ENCODE measurements around the gene SH3RF3.

SH3RF3 gene

DNA sequence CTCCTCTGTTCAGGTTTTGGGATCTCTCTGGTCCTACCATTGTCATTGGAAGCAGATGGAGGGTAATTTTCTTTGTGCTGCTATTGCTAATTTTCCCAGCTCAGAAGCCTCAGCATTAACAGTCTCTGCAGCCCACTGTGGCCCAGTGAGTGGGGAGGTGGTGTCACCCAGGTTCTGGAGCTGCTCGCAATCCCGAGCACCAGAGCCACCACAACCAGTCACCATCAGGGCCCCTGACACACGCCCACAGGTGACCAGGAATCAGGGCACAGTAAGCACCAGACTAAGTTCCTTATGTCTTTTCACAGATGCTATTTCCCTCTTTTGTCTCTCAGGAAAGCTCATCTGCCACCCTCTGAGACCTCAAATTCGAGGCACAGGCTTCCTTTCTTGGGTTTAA, 396.8 kb downstream of the SH3RF3 start:
- TF ChIP-seq, protein P1, sequence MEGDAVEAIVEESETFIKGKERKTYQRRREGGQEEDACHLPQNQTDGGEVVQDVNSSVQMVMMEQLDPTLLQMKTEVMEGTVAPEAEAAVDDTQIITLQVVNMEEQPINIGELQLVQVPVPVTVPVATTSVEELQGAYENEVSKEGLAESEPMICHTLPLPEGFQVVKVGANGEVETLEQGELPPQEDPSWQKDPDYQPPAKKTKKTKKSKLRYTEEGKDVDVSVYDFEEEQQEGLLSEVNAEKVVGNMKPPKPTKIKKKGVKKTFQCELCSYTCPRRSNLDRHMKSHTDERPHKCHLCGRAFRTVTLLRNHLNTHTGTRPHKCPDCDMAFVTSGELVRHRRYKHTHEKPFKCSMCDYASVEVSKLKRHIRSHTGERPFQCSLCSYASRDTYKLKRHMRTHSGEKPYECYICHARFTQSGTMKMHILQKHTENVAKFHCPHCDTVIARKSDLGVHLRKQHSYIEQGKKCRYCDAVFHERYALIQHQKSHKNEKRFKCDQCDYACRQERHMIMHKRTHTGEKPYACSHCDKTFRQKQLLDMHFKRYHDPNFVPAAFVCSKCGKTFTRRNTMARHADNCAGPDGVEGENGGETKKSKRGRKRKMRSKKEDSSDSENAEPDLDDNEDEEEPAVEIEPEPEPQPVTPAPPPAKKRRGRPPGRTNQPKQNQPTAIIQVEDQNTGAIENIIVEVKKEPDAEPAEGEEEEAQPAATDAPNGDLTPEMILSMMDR (IDR thresholded peaks at IDR 0.05; ENCODE audit: insufficient read depth, low read length, poor library complexity, severe bottlenecking), result no peak
- H3K36me3 ChIP-seq (ENCODE audit: control insufficient read depth, insufficient read depth, low read length), result no peaks in the 10 kb centered on the region
- no peak for DNase-seq (ENCODE audit: extremely low read depth, insufficient read length)
- H3K27me3 ChIP-seq (replicated peaks; ENCODE audit: control insufficient read depth, insufficient read depth, low read length), result no peaks in the 10 kb centered on the region
- H3K4me3 ChIP-seq (replicated peaks; ENCODE audit: low read depth, low read length), result no peak overlapping the region

DNA sequence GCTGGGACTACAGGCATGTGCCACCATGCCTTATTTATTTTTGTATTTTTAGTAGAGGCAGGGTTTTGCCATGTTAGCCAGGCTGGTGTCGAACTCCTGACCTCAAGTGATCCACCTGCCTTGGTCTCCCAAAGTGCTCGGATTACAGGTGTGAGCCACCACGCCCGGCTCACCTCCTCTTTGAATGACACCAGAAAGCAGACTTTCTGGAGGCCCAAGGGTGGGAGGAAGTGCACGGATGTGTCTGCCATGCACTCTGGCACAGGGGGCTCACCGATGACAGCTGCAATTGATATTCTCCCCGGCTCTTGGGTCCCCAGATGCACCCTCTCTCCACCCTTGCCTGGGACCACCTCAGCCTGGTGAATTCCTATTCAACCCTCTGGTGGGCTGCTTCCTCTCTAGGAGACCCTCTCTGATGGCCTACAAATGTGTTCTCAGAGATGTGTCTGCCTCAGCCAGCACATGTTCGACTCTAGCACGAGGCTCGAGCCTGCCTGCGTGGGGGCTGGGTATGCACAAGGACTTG, 397.5 kb downstream of the SH3RF3 start:
- Histone ChIP-seq H3K27me3 (replicated peaks; ENCODE audit: control insufficient read depth, insufficient read depth, low read length) (no peaks in the 10 kb centered on the region), H3K36me3 (ENCODE audit: control insufficient read depth, insufficient read depth, low read length) (no peaks in the 10 kb centered on the region), H3K4me3 (replicated peaks; ENCODE audit: low read depth, low read length) (no peak overlapping the region)
- no peak for DNase-seq (ENCODE audit: extremely low read depth, insufficient read length)
- TF ChIP-seq, protein P1 (IDR thresholded peaks at IDR 0.05; ENCODE audit: insufficient read depth, low read length, poor library complexity, severe bottlenecking), result no peak

DNA sequence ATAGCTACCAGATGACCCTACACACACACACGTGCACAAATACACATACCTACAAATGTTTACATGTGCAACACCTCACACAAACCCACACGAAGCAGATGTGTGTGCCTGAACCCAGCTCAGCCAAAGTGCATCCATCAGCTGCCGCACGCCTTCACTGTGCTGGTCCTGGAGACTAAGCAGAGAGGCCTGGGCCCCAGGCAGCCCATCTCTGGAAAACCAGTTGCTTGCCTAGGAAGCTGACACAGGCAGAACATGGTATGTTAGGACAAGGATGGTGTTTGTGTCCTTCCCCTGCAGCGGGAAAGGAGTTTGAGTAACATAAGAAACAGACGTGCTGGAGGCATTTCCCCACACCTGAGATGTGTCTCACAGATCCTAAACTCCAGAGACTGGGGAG, 398.1 kb downstream of the SH3RF3 start:
- no peaks in the 10 kb centered on the region for H3K36me3 ChIP-seq (ENCODE audit: control insufficient read depth, insufficient read depth, low read length)
- DNase-seq (ENCODE audit: extremely low read depth, insufficient read length), result no peak
- H3K4me3 ChIP-seq (replicated peaks; ENCODE audit: low read depth, low read length), result no peak overlapping the region
- no peaks in the 10 kb centered on the region for H3K27me3 ChIP-seq (replicated peaks; ENCODE audit: control insufficient read depth, insufficient read depth, low read length)
- TF ChIP-seq, protein P1 (IDR thresholded peaks at IDR 0.05; ENCODE audit: insufficient read depth, low read length, poor library complexity, severe bottlenecking), result no peak

DNA sequence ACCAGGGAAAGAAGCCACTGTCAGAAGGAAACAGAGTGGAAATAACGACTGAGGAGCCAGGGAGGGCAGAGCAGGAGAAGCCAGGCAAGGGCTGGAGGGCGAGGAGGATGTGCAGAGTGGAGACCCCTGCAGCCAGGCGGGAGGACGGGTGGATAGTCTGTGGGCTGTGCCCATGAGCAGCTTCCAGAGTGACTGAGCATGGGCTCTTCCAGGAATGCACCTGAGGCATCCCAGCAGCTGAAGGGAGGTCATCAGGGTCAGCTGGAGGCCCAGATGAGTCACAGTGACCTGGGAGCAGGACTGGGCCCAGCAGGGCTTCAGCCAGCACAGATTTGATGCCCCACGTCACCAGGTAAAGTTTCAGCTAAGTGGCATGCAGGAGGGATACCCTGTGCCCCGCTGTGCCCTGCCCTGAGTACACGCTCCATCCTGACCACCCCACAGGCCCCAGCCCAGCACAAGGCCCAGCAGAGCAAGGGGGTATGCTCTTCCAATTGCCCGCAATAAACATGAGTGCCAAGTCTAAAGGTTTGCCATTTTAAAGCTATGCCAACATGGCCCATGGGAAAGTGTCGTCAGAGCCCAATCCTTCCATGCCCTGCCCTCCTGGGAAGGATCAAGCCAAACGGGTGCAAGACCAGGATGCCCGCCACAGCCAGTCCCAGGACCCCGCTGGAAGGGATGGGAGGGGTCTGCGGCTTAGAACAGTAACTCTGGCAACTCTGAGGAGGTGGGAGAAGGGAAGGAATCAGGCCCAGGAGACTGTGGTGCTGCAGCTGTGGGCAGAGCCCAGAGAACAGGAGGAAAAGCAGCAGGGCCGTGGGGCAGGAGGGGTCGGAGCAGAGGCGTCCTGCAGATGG, 399.1 kb downstream of the SH3RF3 start:
- Histone ChIP-seq H3K4me3 (replicated peaks; ENCODE audit: low read depth, low read length) (no peak overlapping the region), H3K36me3 (ENCODE audit: control insufficient read depth, insufficient read depth, low read length) (no peaks in the 10 kb centered on the region), H3K27me3 (replicated peaks; ENCODE audit: control insufficient read depth, insufficient read depth, low read length) (no peaks in the 10 kb centered on the region)
- TF ChIP-seq, protein P1 (IDR thresholded peaks at IDR 0.05; ENCODE audit: insufficient read depth, low read length, poor library complexity, severe bottlenecking), result no peak
- no peak for DNase-seq (ENCODE audit: extremely low read depth, insufficient read length)

DNA sequence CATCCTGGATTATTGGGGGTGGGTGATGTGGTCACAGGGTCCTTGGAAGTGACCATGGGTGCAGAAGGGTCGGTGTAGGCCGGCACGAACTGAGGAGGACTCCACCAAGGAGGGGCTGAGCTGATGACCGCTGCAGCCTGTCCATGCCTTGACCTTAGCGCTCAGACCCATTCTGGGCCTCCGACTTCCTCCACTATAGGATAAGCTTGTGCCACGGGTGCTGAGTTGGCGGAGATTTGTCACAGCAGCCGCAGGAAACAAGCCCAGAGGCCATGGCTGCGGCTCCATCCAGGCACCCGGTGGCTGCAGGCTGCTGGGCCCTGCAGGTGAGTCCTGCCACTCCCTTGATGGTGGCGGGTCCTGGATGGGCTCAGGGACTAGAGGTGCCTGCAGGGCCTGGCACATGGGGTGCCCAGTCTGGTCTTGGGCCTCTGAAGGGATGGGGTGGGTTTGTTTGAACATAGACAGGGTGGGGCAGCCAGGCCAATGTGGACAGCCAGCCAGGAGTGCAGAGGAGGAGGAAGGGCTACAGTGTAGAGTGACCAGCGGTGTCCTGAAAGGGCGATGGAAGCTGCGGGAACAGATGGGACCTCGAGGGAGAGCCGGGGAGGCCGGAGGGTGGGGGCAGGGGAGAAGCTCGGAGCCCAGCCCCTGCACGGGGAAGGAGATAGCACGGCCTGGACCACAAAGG, 400.0 kb downstream of the SH3RF3 start:
- TF ChIP-seq, protein P1 (IDR thresholded peaks at IDR 0.05; ENCODE audit: insufficient read depth, low read length, poor library complexity, severe bottlenecking), result no peak
- Histone ChIP-seq H3K27me3 (replicated peaks; ENCODE audit: control insufficient read depth, insufficient read depth, low read length) (no peaks in the 10 kb centered on the region), H3K36me3 (ENCODE audit: control insufficient read depth, insufficient read depth, low read length) (no peaks in the 10 kb centered on the region), H3K4me3 (replicated peaks; ENCODE audit: low read depth, low read length) (no peak overlapping the region)
- DNase-seq (ENCODE audit: extremely low read depth, insufficient read length), result no peak
